Measurements from ENCODE around the gene WWOX.

WWOX gene

DNA sequence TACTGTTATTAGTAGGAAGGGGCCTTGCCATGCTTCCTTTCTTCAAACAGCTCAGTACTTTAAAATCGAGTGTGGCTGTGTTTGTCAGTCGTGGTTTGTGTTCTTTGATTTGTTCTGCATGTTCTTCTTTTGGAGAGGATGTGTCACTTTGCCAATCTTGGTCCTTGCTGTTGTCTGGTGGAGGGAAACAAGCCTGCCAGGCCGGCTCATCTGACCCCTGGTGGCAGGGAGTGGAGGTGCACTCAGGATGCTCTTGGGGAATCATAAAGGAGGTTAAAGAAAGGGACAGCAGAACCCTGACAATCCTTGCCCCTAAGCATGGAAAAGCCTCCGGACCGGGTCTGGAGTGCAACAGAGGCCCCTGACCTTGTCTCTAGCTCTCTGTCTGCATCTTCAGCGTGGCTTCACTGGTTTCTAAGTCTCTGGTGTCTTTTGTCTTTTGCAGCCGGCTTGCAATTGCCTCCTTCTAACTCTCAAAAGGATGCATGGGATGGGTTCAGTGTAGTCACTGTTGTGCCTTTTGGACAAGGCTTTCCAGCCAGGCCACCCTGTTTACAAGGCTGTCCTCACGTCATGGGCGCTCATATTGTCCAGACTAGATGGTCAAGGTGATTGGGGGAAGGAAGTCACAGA, 135.8 kb downstream of the WWOX start:
- TF ChIP-seq TAF1 (IDR thresholded peaks at IDR 0.05; ENCODE audit: borderline replicate concordance, insufficient read depth, low read length) (no peak), REST (IDR thresholded peaks at IDR 0.05; ENCODE audit: insufficient read depth in 1 of 2, low read depth in 2 of 2, low read length in 2 of 2) (no peak), POLR2AphosphoS5 (IDR thresholded peaks at IDR 0.05; ENCODE audit: low read depth, low read length) (no peak), SIN3A (IDR thresholded peaks at IDR 0.05; ENCODE audit: borderline replicate concordance, insufficient read depth, low read length) (no peak), FOXP2 (optimal IDR thresholded peaks at IDR 0.05; ENCODE audit: borderline replicate concordance, extremely low read depth, extremely low read length, insufficient read depth) (no peak)

- no peak for TF ChIP-seq SIN3A (IDR thresholded peaks at IDR 0.05; ENCODE audit: borderline replicate concordance, insufficient read depth, low read length)
- TF ChIP-seq TAF1 (IDR thresholded peaks at IDR 0.05; ENCODE audit: borderline replicate concordance, insufficient read depth, low read length): no peak
- TF ChIP-seq POLR2AphosphoS5 (IDR thresholded peaks at IDR 0.05; ENCODE audit: low read depth, low read length): no peak
- no peak for TF ChIP-seq FOXP2 (optimal IDR thresholded peaks at IDR 0.05; ENCODE audit: borderline replicate concordance, extremely low read depth, extremely low read length, insufficient read depth)
- no peak for TF ChIP-seq REST (IDR thresholded peaks at IDR 0.05; ENCODE audit: insufficient read depth in 1 of 2, low read depth in 2 of 2, low read length in 2 of 2)
Measured at GRCh38 chr16:78235876-78236275, 136.4 kb downstream of the WWOX start.

GRCh38 chr16:78237841-78238240, 138.4 kb downstream of the WWOX start:
- TF ChIP-seq REST (IDR thresholded peaks at IDR 0.05; ENCODE audit: insufficient read depth in 1 of 2, low read depth in 2 of 2, low read length in 2 of 2): no peak
- no peak for TF ChIP-seq FOXP2 (optimal IDR thresholded peaks at IDR 0.05; ENCODE audit: borderline replicate concordance, extremely low read depth, extremely low read length, insufficient read depth)
- TF ChIP-seq SIN3A (IDR thresholded peaks at IDR 0.05; ENCODE audit: borderline replicate concordance, insufficient read depth, low read length): no peak
- no peak for TF ChIP-seq POLR2AphosphoS5 (IDR thresholded peaks at IDR 0.05; ENCODE audit: low read depth, low read length)
- TF ChIP-seq TAF1 (IDR thresholded peaks at IDR 0.05; ENCODE audit: borderline replicate concordance, insufficient read depth, low read length): no peak

DNA sequence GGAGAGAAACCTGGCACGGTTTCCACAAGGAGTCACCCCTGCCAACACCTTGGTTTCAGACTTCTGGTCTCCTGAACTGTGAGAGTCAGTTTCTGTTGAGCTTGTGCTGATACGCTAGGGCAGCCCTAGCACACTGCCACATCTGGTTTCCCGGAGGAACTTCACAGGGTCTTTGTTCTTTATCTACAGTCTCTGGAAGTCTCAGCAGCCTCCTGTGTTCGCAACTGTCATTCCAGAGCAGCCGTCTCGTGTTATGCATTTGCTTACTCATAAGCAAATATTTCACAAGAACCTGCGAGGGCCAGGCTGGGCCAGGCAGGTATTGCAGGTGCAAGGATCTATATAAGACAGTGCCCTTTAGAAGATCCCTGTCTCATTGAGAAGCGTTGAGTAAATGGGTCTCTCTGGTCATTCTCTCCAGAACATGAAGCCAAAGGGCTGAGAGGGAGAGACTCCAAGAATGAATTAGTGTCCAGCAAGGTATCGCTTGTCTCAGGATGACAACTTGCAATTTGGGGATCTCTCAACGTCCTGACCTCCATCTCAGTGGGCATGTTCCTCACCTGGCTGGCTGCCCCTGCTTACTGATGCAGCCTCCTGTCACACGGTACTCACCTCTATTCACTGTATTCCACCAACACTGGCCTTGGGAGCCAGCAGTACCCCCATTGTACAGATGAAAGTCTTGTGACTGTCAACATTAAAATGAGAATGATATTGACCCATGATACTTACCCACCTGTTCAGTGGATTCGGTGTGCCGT, 141.2 kb downstream of the WWOX start:
- TF ChIP-seq REST (IDR thresholded peaks at IDR 0.05; ENCODE audit: insufficient read depth in 1 of 2, low read depth in 2 of 2, low read length in 2 of 2): no peak
- TF ChIP-seq POLR2AphosphoS5 (IDR thresholded peaks at IDR 0.05; ENCODE audit: low read depth, low read length): no peak
- no peak for TF ChIP-seq SIN3A (IDR thresholded peaks at IDR 0.05; ENCODE audit: borderline replicate concordance, insufficient read depth, low read length)
- no peak for TF ChIP-seq TAF1 (IDR thresholded peaks at IDR 0.05; ENCODE audit: borderline replicate concordance, insufficient read depth, low read length)
- TF ChIP-seq FOXP2 (optimal IDR thresholded peaks at IDR 0.05; ENCODE audit: borderline replicate concordance, extremely low read depth, extremely low read length, insufficient read depth): no peak
